Endodermal cell (in vitro differentiated cells): ENCODE measurements around the gene RUBCN. TPM values are rescaled to one million over a fixed set of nuclear protein-coding genes. Genes with fewer than 3 reads are reported as not detected.

Experiments used
- DNase-seq: peaks from one replicate; pipeline ENCODE4 v3.0.0-alpha.2; 2017
- H3K27ac ChIP-seq: 2 replicates; pipeline ENCODE4 v1.5.1; 2013; ENCODE audit warnings: mild to moderate bottlenecking, low read depth, low read length, moderate library complexity
- H3K27me3 ChIP-seq: 2 replicates; pipeline ENCODE4 v1.6.1; 2013; ENCODE audit warnings: mild to moderate bottlenecking, low read length, moderate library complexity; ENCODE audit not compliant: insufficient read depth, control insufficient read depth, poor library complexity, severe bottlenecking
- H3K36me3 ChIP-seq: 2 replicates; pipeline ENCODE4 v1.7.0; 2013; ENCODE audit warnings: mild to moderate bottlenecking, low read length, moderate library complexity; ENCODE audit not compliant: control insufficient read depth, insufficient read depth
- H3K4me1 ChIP-seq: one replicate; pipeline ENCODE4 v1.7.0; 2013; ENCODE audit warnings: low read length; ENCODE audit not compliant: control insufficient read depth, insufficient read depth
- H3K4me3 ChIP-seq: 2 replicates; pipeline ENCODE4 v1.5.1; 2013; ENCODE audit warnings: mild to moderate bottlenecking, low read length, moderate library complexity
- H3K9ac ChIP-seq: 2 replicates; pipeline ENCODE4 v1.6.1; 2013; ENCODE audit warnings: mild to moderate bottlenecking, low read length, moderate library complexity; ENCODE audit not compliant: poor library complexity, severe bottlenecking; ENCODE audit errors: extremely low read depth
- H3K9me3 ChIP-seq: 2 replicates; pipeline ENCODE4 v1.6.1; 2013; ENCODE audit warnings: mild to moderate bottlenecking, low read length, moderate library complexity; ENCODE audit not compliant: control insufficient read depth
- H3K27ac Mint-ChIP-seq: 2 replicates; pipeline ENCODE4 v1.8.0; 2020; ENCODE audit warnings: mixed read lengths
- H3K27me3 Mint-ChIP-seq: 2 replicates; pipeline ENCODE4 v1.8.0; 2021; ENCODE audit warnings: mild to moderate bottlenecking, mixed read lengths; ENCODE audit not compliant: insufficient read depth
- H3K36me3 Mint-ChIP-seq: 2 replicates; pipeline ENCODE4 v1.8.0; 2020; ENCODE audit warnings: low read depth, mixed read lengths
- H3K4me1 Mint-ChIP-seq: 2 replicates; pipeline ENCODE4 v1.8.0; 2020; ENCODE audit warnings: mixed read lengths
- H3K4me3 Mint-ChIP-seq: 2 replicates; pipeline ENCODE4 v1.8.0; 2020; ENCODE audit warnings: mild to moderate bottlenecking, moderate library complexity, mixed read lengths
- H3K9me3 Mint-ChIP-seq: 2 replicates; pipeline ENCODE4 v1.8.0; 2020; ENCODE audit warnings: mild to moderate bottlenecking, mixed read lengths
- CTCF ChIP-seq: fragments of 200-600 bp; sonication (generic); conservative IDR thresholded peaks from 2 replicates; pipeline ENCODE4 v1.5.0; 2021; ENCODE audit warnings: antibody characterized with exemption, mild to moderate bottlenecking
- WGBS, 2 experiments: methylation state at CpG; one replicate each; pipeline versions ENCODE4 v1.1.5 to v1.1.7; 2013; ENCODE audit warnings: missing lambda C conversion rate in 2 of 2, mixed read lengths in 1 of 2; ENCODE audit not compliant: insufficient coverage in 1 of 2, insufficient read length in 1 of 2; 5-methylcytosine and 5-hydroxymethylcytosine counted together
- total RNA-seq, 2 donors: library from RNA; stranded (reverse); fragmentation: NEBNext Ultra II Directional in 1 of 2; extraction: Animal tissue kit (Norgen Biotek cat#: 25700) in 1 of 2; gene quantifications; 2 replicates in 1 of 2; 3 replicates in 1 of 2; pipeline ENCODE4 v1.2.1, GENCODE V29; 2021

RUBCN gene
- total RNA-seq, 2 donors from 2014 or later = 17.2 to 18.3 TPM

- no peaks in the 10 kb centered on the region for H3K27me3 Mint-ChIP-seq
- WGBS, 2 experiments = 87 to 94% methylated on average over 7 to 13 of the region's 13 CpGs
- H3K27ac Mint-ChIP-seq = no peak overlapping the region
Measured at GRCh38 chr3:197683191-197683590, 53.5 kb downstream of the RUBCN start.

GRCh38 chr3:197682713-197683112, 54.0 kb downstream of the RUBCN start:
- Histone ChIP-seq H3K9me3 (no peaks in the 10 kb centered on the region), H3K4me3 (no peak overlapping the region), H3K4me1 (no peaks in the 10 kb centered on the region), H3K27me3 (no peaks in the 10 kb centered on the region), H3K27ac (no peak overlapping the region), H3K36me3 (peaks cover 34% of the 10 kb centered on the region), H3K9ac (no peak overlapping the region)
- H3K4me3 Mint-ChIP-seq = no peak overlapping the region
- no peak for TF ChIP-seq CTCF
- 94 to 97% methylated on average over 15 of the region's 15 CpGs for WGBS, 2 experiments
- H3K4me1 Mint-ChIP-seq = no peaks in the 10 kb centered on the region
- no peaks in the 10 kb centered on the region for H3K27me3 Mint-ChIP-seq
- H3K27ac Mint-ChIP-seq = peak overlapping the region; percentile 71
- H3K36me3 Mint-ChIP-seq = peaks cover 45% of the 10 kb centered on the region
- H3K9me3 Mint-ChIP-seq = peaks cover 14% of the 10 kb centered on the region
- DNase-seq = no peak

More at GRCh38 chr3:197683191-197683590, 53.5 kb downstream of the RUBCN start:
- Histone ChIP-seq H3K9ac (no peak overlapping the region), H3K27me3 (no peaks in the 10 kb centered on the region), H3K9me3 (no peaks in the 10 kb centered on the region), H3K4me1 (no peaks in the 10 kb centered on the region), H3K4me3 (no peak overlapping the region), H3K27ac (no peak overlapping the region), H3K36me3 (peaks cover 34% of the 10 kb centered on the region)
- H3K4me3 Mint-ChIP-seq = no peak overlapping the region
- DNase-seq = no peak
- no peak for TF ChIP-seq CTCF
- peaks cover 10% of the 10 kb centered on the region for H3K9me3 Mint-ChIP-seq
- H3K4me1 Mint-ChIP-seq = no peaks in the 10 kb centered on the region
- H3K36me3 Mint-ChIP-seq = peaks cover 43% of the 10 kb centered on the region

GRCh38 chr3:197680955-197681521, 55.7 kb downstream of the RUBCN start:
- DNase-seq = no peak
- H3K27me3 Mint-ChIP-seq = no peaks in the 10 kb centered on the region
- peak; percentile 59 for TF ChIP-seq CTCF
- peaks cover 40% of the 10 kb centered on the region for H3K36me3 ChIP-seq
- WGBS, 2 experiments = 87 to 90% methylated on average over 9 of the region's 12 CpGs
- H3K36me3 Mint-ChIP-seq = peaks cover 56% of the 10 kb centered on the region
- H3K27me3 ChIP-seq = no peaks in the 10 kb centered on the region
- H3K4me3 Mint-ChIP-seq = no peak overlapping the region
- H3K27ac Mint-ChIP-seq = no peak overlapping the region
- no peaks in the 10 kb centered on the region for H3K4me1 Mint-ChIP-seq
- peaks cover 18% of the 10 kb centered on the region for H3K9me3 Mint-ChIP-seq
- H3K4me1 ChIP-seq = no peaks in the 10 kb centered on the region
- H3K9me3 ChIP-seq = no peaks in the 10 kb centered on the region
- no peak overlapping the region for H3K9ac ChIP-seq
- no peak overlapping the region for H3K4me3 ChIP-seq
- no peak overlapping the region for H3K27ac ChIP-seq
